ENCODE measurements around the gene MRGPRX4.

Gene MRGPRX4

GRCh38 chr11:18221274-18221876, 48.7 kb downstream of the MRGPRX4 start:
- no peaks in the 10 kb centered on the region for H3K9me3 ChIP-seq (ENCODE audit: low read length)
- no peaks in the 10 kb centered on the region for H3K36me3 ChIP-seq (ENCODE audit: insufficient read depth, low read length)
- H3K4me3 ChIP-seq (ENCODE audit: low read depth in 1 of 2, low read length in 2 of 2): no peak overlapping the region
- no peak overlapping the region for H3K27ac ChIP-seq (ENCODE audit: low read depth, low read length)
- H3K4me1 ChIP-seq (ENCODE audit: insufficient read depth, low read length): no peaks in the 10 kb centered on the region
- H3K27me3 ChIP-seq (ENCODE audit: control insufficient read depth in 1 of 2, insufficient read depth in 2 of 2, low read length in 2 of 2): no peaks in the 10 kb centered on the region
- no peak overlapping the region for H3K9ac ChIP-seq (ENCODE audit: low read length)

- Histone ChIP-seq H3K9me3 (ENCODE audit: low read length) (no peaks in the 10 kb centered on the region), H3K9ac (ENCODE audit: low read length) (no peak overlapping the region)
These were observed 50.3 kb downstream of the MRGPRX4 start for GRCh38 chr11:18222814-18223421.

More at GRCh38 chr11:18222814-18223421, 50.3 kb downstream of the MRGPRX4 start:
- Histone ChIP-seq H3K27me3 (ENCODE audit: control insufficient read depth in 1 of 2, insufficient read depth in 2 of 2, low read length in 2 of 2) (no peaks in the 10 kb centered on the region), H3K4me3 (ENCODE audit: low read depth in 1 of 2, low read length in 2 of 2) (no peak overlapping the region), H3K4me1 (ENCODE audit: insufficient read depth, low read length) (no peaks in the 10 kb centered on the region), H3K27ac (ENCODE audit: low read depth, low read length) (no peak overlapping the region), H3K36me3 (ENCODE audit: insufficient read depth, low read length) (no peaks in the 10 kb centered on the region)

Measured in muscle layer of colon (tissue), 2 donors.